ENCODE results near the gene SERPINA12.

- no peak for TF ChIP-seq CTCF (conservative IDR thresholded peaks at IDR 0.05; ENCODE audit: low read depth in 2 of 2)
- TF ChIP-seq POLR2AphosphoS5 (IDR thresholded peaks at IDR 0.05; ENCODE audit: low read depth): no peak
Observed at GRCh38 chr14:94517248-94517640, 8.0 kb upstream of the SERPINA12 start.
